Posterior vena cava (tissue), 2 donors: Measurements from ENCODE around the gene MEF2C. TPM values are rescaled to one million over a fixed set of nuclear protein-coding genes. Genes with fewer than 3 reads are reported as not detected.

Source experiments
- DNase-seq: peaks from one replicate; pipeline ENCODE4 v3.0.0-alpha.2; 2020; ENCODE audit warnings: low spot score
- intact Hi-C, 2 donors: fragments of 100-400 bp; cut with DNase I; formaldehyde crosslinking; loops; one replicate each; pipeline versions ENCODE4 v1.14.1 to v1.14.2; 2022 to 2023
- total RNA-seq, 2 donors: library from RNA; stranded (reverse); fragmentation: NEBNext Ultra II Directional; extraction: Animal tissue kit (Norgen Biotek cat#: 25700); gene quantifications; one replicate each; pipeline ENCODE4 v1.2.1, GENCODE V29; 2021
- donor health status: DM: yes; HTN: yes; CAD: no.
- donor health status: DM: yes; HTN: yes; CAD: no.

Gene MEF2C
- total RNA-seq, 2 donors from 2014 or later = 86.7 to 94.1 TPM

- no peak for DNase-seq
- intact Hi-C loops = no loop called here
These were observed 137.8 kb downstream of the MEF2C start for GRCh38 chr5:88745093-88745696.

GRCh38 chr5:88743231-88743834 is 139.7 kb downstream of the MEF2C start:
- intact Hi-C loops = no loop called here
- no peak for DNase-seq

- no peak for DNase-seq
- intact Hi-C loops = no loop called here
These were observed 141.0 kb downstream of the MEF2C start for GRCh38 chr5:88741964-88742363.

GRCh38 chr5:88740604-88741185 is 142.3 kb downstream of the MEF2C start:
- no peak for DNase-seq
- intact Hi-C loops = no loop called here

- DNase-seq = no peak
- intact Hi-C loops = loop anchor here in 1 of 2 donors (10.0 kb wide), 1 partner anchor 1528 kb away; no protein-coding TSS in a partner anchor
These were observed 146.5 kb downstream of the MEF2C start for GRCh38 chr5:88736494-88736893.

DNA sequence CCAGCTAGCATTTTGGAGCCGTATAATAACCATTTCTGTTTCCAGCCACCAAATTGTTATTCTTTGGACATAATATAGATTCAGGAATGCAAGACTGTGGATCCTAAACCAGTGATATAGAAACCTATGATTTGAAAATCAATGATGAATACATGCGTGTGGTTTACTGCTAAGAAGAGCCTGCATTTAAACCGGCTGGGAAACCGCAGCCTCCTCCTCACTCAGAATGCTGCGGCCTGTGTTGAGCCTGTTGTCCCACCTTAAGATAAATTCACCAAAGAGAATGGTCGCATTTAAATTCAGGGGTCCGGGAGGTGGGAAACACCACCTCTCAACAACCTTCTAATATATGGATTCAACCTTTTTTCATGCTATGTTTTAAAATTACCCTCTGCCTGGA is 148.0 kb downstream of the MEF2C start:
- intact Hi-C loops = loop anchor here in 1 of 2 donors (10.0 kb wide), 1 partner anchor 1530 kb away; no protein-coding TSS in a partner anchor
- no peak for DNase-seq

GRCh38 chr5:88734191-88734640 is 148.8 kb downstream of the MEF2C start:
- DNase-seq = no peak

DNA sequence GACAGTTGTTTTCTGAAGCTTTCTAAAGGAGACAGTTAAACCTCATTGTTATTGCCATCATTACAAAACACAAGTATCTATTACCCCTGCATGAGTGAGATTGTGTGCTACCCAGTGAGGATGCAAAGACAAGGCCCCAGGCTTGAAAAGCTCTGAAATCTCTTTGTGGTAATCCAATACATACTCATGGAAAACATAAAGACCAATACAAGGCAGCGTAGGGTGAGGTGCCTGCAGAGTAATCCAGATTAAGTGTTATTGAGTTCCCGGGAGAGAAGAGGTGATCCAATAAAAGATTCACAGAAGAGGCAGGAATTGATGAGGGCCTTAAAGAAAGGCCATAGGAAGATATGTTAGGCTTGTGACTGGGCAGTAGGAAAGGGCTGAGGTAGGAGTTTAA is 150.1 kb downstream of the MEF2C start:
- DNase-seq = no peak
- intact Hi-C loops = loop anchor here in 1 of 2 donors (10.0 kb wide), 1 partner anchor 1532 kb away; no protein-coding TSS in a partner anchor

More at GRCh38 chr5:88734191-88734640, 148.8 kb downstream of the MEF2C start:
- intact Hi-C loops = loop anchor here in 1 of 2 donors (10.0 kb wide), 1 partner anchor 1531 kb away; no protein-coding TSS in a partner anchor

- intact Hi-C loops = loop anchor here in 1 of 2 donors (10.0 kb wide), 1 partner anchor 1533 kb away; no protein-coding TSS in a partner anchor
- peak; percentile 90 for DNase-seq
These were observed 150.8 kb downstream of the MEF2C start for GRCh38 chr5:88732181-88732633.

DNA sequence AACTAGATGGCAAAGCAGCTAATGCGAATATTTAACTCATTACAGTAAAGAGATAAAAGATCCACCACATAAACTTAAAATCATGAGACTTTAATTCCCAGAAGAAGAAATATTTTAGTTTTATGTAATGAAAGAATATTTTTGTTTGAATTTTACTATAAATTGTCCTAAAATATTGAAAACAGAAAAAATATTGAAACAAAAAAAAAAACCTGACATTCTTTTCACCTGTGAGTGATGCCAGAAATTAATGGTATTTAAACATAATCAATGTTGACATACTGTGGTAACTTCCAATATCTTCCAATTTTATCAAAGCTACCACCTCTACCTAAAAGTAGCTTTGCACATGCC is 153.2 kb downstream of the MEF2C start:
- DNase-seq = no peak
- intact Hi-C loops = loop anchor here (5.0 to 10.0 kb wide), 2 partner anchors 1535 to 1537 kb away; no protein-coding TSS in a partner anchor

DNA sequence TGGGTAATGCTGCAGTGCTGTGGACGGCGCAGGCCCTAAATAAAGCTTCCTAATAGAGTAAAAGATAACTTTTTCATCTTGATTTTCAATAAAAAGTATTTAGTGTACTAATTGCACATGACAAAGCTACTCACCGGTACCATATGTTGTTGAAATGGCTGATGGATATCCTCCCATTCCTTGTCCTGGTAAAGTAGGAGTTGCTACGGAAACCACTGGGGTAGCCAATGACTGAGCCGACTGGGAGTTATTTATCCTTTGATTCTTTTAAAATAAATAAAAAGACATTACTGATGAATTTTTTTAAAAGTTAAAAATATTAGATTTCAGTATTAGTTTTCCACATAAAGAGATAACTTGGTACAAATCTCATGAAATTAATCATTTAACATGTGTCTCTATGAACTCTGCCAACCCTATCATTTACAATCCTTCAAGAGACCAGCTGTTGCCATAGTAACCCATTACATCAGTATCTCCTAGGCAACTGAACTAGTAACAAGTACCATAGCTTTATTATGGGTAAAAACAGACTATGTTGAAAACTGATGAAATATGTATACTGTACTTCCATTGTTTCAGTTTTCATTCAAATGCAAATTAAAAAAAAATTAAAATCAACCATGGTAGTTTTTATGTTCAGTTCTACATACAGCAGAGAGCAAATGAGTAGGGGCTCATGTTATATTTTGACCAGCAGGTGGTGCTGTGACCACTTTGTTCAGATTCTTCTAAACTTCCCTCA is 153.7 kb downstream of the MEF2C start:
- intact Hi-C loops = loop anchor here in 1 of 2 donors (5.0 kb wide), 1 partner anchor 1538 kb away; no protein-coding TSS in a partner anchor
- no peak for DNase-seq

DNA sequence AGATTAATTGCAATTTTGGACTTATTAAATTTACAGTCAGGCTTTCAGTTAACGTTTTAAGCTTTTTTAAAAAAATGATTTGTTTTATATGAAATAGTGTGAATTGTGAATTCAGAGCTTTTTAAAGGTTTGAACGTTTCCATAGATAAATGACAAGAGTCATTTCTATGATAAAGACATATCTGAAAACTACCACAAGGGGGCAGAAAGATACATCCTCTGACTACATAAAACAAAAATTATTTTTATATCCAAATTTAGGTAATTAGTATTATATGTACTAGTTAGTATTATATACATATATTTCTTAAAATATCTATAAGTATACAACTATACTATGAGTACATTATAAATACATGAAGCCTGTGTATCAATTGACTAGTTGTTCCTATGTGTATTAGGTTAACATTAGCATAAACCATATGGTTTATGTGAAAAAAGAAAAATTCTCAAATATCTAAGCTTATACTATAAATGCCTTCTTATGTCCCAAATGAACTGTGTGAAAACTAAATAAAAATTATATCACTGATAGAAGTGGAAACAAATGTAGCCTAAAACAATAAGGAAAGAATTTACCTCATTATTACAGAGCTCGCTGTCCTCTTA is 155.2 kb downstream of the MEF2C start:
- no peak for DNase-seq
- intact Hi-C loops = loop anchor here in 1 of 2 donors (5.0 kb wide), 1 partner anchor 1539 kb away; no protein-coding TSS in a partner anchor

DNA sequence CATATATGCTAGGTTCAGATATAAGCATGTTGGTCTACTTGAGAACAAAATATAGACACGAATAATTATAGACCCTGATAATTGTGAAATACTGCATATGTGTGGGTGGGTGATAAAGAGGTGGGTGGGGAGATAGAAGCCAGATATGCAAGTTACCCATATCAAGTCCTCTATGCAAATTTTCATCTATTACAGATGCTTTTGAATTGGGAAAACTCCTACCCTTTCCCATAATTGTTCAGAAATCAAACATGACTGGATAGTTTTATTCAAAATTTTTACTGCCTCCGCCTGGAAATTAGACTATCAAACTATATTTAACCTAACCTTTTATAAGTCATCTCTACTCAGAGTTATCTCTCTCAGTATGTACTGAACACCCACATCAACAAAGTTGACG is 157.5 kb downstream of the MEF2C start:
- intact Hi-C loops = loop anchor here in 1 of 2 donors (5.0 kb wide), 1 partner anchor 1542 kb away; no protein-coding TSS in a partner anchor

DNA sequence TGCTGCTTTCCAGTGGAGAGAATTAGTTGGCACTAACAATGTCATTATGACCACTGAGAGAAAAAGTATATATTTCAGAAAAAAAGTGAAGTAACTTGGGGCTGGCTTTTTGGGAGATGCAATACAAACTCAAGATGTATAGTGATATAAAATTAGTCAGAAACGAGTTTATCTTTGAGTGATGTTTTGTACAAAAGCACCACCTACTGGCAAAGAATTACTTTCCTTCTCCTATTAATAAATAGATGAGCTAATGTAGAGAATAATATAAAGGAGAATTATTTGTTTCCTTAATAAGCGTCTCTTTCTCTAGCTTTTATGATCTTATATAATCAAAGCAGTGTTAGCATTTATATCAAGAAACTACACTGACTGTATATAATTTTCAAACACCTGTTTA is 158.8 kb downstream of the MEF2C start:
- DNase-seq = no peak
- intact Hi-C loops = no loop called here

More for the DNA sequence above, 157.5 kb downstream of the MEF2C start:
- no peak for DNase-seq

DNA sequence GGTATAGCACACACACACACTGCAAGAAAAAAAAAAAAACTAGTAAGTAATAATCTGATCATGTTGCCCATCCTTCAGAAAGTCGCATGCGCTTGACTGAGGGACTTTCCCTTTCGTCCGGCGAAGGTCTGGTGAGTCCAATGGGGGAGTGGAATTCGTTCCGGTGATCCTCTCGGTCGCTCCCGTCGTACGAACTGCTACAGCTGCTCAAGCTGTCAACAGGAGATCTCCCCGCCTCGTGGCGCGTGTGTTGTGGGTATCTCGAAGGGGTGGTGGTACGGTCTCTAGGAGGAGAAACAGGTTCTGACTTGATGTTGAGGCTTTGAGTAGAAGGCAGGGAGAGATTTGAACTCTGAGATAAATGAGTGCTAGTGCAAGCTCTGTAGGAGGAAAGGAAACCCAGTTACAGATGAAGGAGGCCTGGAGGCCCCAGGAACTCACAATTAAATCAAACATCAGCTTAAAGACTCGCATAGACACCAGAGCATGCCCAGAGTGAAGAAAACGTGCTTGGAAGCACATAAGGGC is 160.4 kb downstream of the MEF2C start:
- intact Hi-C loops = no loop called here
- DNase-seq = no peak

DNA sequence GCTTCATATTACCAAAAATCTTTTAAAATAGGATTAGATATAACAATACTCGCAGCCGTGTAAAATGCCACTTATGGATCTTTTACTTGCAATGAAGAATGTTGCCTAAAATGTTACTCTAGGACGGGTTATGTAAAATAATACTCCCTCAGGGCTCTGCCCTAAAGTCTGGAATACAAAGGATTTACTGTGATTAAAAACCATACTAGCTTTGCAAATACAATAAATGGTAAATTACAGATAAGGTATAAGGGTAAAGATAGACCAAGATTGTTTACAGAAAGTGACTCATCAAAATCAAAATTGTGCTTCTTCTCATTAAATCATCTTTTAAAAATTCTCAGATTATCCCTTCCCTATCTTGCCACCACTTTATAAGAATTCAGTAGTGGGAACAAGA is 163.6 kb downstream of the MEF2C start:
- no peak for DNase-seq
- intact Hi-C loops = no loop called here

DNA sequence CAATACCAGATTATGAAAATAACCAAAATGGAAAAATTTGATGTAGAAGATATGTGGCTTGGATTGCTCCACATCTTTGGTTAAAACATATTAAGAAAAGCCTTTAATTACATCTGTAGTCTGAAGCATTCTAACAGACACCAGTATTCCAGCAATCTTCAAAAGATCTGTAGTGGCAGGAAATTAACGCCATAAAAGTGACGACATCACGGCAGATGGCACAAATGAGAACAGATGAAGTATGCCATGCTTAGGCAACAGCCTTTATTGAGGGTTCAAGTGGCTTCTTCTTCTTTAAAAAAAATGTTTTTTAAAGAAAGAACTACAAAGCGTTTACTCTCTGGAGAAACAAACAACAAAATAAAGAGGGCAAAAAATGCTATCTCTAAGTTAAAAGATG is 164.2 kb downstream of the MEF2C start:
- intact Hi-C loops = no loop called here
- no peak for DNase-seq

- no peak for DNase-seq
- intact Hi-C loops = no loop called here
These were observed 166.9 kb downstream of the MEF2C start for GRCh38 chr5:88716101-88716500.

DNA sequence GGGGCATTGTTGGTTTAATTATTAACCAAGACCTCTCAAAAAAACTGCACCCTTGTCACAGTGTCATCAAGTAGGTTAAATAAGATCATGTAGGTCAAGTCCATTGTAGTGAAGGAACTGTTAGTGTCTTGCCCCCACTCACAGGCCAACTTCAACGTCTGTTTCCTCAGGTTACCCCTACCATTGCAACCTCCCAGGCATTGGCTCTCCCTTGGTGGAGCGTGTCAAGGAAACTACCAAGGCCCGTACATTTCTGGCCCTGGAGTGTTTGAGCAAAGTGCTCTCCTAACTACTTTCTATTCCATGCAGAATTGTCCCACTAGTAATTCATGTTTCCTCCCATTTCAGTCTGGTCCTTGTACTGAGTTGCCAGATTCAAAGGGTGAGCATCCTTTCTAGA is 167.5 kb downstream of the MEF2C start:
- intact Hi-C loops = no loop called here
- no peak for DNase-seq
